Left lung (tissue), 10 donors: ENCODE measurements around the gene SDSL. TPM values are rescaled to one million over a fixed set of nuclear protein-coding genes. Genes with fewer than 3 reads are reported as not detected.

Experiments used
- ATAC-seq: fragments of 200-7000 bp; cut with Tn5 transposase; one replicate; pipeline ENCODE4 v1.9.1; 2020; ENCODE audit warnings: moderate library complexity
- DNase-seq, 4 donors: peaks; one replicate each; pipeline ENCODE4 v3.0.0-alpha.2; 2013 to 2020
- H3K27ac ChIP-seq, 2 donors: fragments of 200-600 bp; sonication (generic) in 1 of 2; one replicate each; pipeline versions ENCODE4 v1.5.0 to v1.8.0; 2020 to 2021
- H3K27me3 ChIP-seq, 2 donors: fragments of 200-600 bp; sonication (generic) in 1 of 2; one replicate each; pipeline versions ENCODE4 v1.5.0 to v1.8.0; 2020 to 2021
- H3K36me3 ChIP-seq, 2 donors: fragments of 200-600 bp; sonication (generic) in 1 of 2; one replicate each; pipeline versions ENCODE4 v1.5.0 to v1.8.0; 2020 to 2021
- H3K4me1 ChIP-seq, 2 donors: fragments of 200-600 bp; one replicate each; pipeline ENCODE4 v1.8.0; 2021
- H3K4me3 ChIP-seq, 2 donors: fragments of 200-600 bp; sonication (generic) in 1 of 2; one replicate each; pipeline versions ENCODE4 v1.5.0 to v1.8.0; 2020 to 2021; ENCODE audit warnings: mild to moderate bottlenecking in 1 of 2
- H3K9me3 ChIP-seq, 2 donors: fragments of 200-600 bp; sonication (generic) in 1 of 2; one replicate each; pipeline versions ENCODE4 v1.5.0 to v1.8.0; 2020 to 2021
- CTCF ChIP-seq, 2 donors: fragments of 200-600 bp; sonication (generic) in 1 of 2; IDR thresholded peaks; one replicate each; pipeline versions ENCODE4 v1.5.0 to v1.8.0; 2021; ENCODE audit warnings: antibody characterized with exemption in 2 of 2
- intact Hi-C, 2 donors: fragments of 100-400 bp; cut with DNase I; formaldehyde crosslinking; loops; one replicate each; pipeline versions ENCODE4 v1.11.2 to v1.14.2; 2022
- polyA plus RNA-seq, 6 donors: library from polyadenylated mRNA; unstranded; fragments of 120-200 nt; gene quantifications; one replicate each; pipeline ENCODE4 v1.2.1, GENCODE V29; 2013; ENCODE audit not compliant: insufficient read length in 6 of 6
- total RNA-seq, 2 donors: library from RNA; stranded (reverse); fragmentation: NEBNext Ultra II Directional; extraction: Animal tissue kit (Norgen Biotek cat#: 25700); gene quantifications; one replicate each; pipeline ENCODE4 v1.2.1, GENCODE V29; 2021
- donor health status: DM: no; HTN: yes; CAD: no.
- donor health status: DM: no; HTN: no; CAD: no.

The SDSL gene
- total and polyA plus RNA-seq, 8 donors = 4.2 to 13.8 (median 4.9) TPM

- H3K4me1 ChIP-seq = no peaks in the 10 kb centered on the region
- DNase-seq (no peak), ATAC-seq (no peak)
- no peaks in the 10 kb centered on the region for H3K9me3 ChIP-seq
- TF ChIP-seq CTCF (IDR thresholded peaks at IDR 0.05) = no peak
- no peak overlapping the region for H3K27ac ChIP-seq
- H3K36me3 ChIP-seq = no peaks in the 10 kb centered on the region
- peaks cover 0 to 41% of the 10 kb centered on the region in 2 donors for H3K27me3 ChIP-seq
- H3K4me3 ChIP-seq = no peak overlapping the region
- intact Hi-C loops = no loop called here
These were observed 17.1 kb downstream of the SDSL start for GRCh38 chr12:113439301-113439597.

- no peaks in the 10 kb centered on the region for H3K36me3 ChIP-seq
- no peak overlapping the region for H3K4me3 ChIP-seq
- intact Hi-C loops = no loop called here
- peak; percentile 62 for ATAC-seq
- no peak overlapping the region for H3K27ac ChIP-seq
- no peaks in the 10 kb centered on the region for H3K4me1 ChIP-seq
- TF ChIP-seq CTCF (IDR thresholded peaks at IDR 0.05) = peak; percentile 31 to 41
- no peaks in the 10 kb centered on the region for H3K9me3 ChIP-seq
- H3K27me3 ChIP-seq = peaks cover 0 to 41% of the 10 kb centered on the region in 2 donors
- peak in 1 of 4 donors; percentile 32 for DNase-seq
These were observed 17.4 kb downstream of the SDSL start for GRCh38 chr12:113439606-113440030.

GRCh38 chr12:113440336-113440735, 18.2 kb downstream of the SDSL start:
- Histone ChIP-seq H3K27me3 (peaks cover 0 to 45% of the 10 kb centered on the region in 2 donors), H3K4me3 (no peak overlapping the region), H3K4me1 (no peaks in the 10 kb centered on the region), H3K9me3 (no peaks in the 10 kb centered on the region), H3K27ac (no peak overlapping the region), H3K36me3 (no peaks in the 10 kb centered on the region)
- ATAC-seq (no peak), DNase-seq (no peak)
- TF ChIP-seq CTCF (IDR thresholded peaks at IDR 0.05) = no peak
- intact Hi-C loops = no loop called here

GRCh38 chr12:113440947-113441782, 19.0 kb downstream of the SDSL start:
- Histone ChIP-seq H3K9me3 (no peaks in the 10 kb centered on the region), H3K4me3 (no peak overlapping the region), H3K4me1 (no peaks in the 10 kb centered on the region), H3K27ac (no peak overlapping the region), H3K36me3 (no peaks in the 10 kb centered on the region), H3K27me3 (peaks cover 0 to 48% of the 10 kb centered on the region in 2 donors)
- no peak for TF ChIP-seq CTCF (IDR thresholded peaks at IDR 0.05)
- no peak for ATAC-seq
- intact Hi-C loops = no loop called here
- no peak for DNase-seq

GRCh38 chr12:113443030-113443539, 20.9 kb downstream of the SDSL start:
- H3K4me3 ChIP-seq = no peak overlapping the region
- TF ChIP-seq CTCF (IDR thresholded peaks at IDR 0.05) = no peak
- intact Hi-C loops = no loop called here
- no peaks in the 10 kb centered on the region for H3K36me3 ChIP-seq
- ATAC-seq (no peak), DNase-seq (no peak)
- no peaks in the 10 kb centered on the region for H3K4me1 ChIP-seq
- H3K27me3 ChIP-seq = peaks cover 0 to 67% of the 10 kb centered on the region in 2 donors
- no peaks in the 10 kb centered on the region for H3K9me3 ChIP-seq
- no peak overlapping the region for H3K27ac ChIP-seq
